Panc1 (cell line): ENCODE data around the gene TJP3.

Experiments
- CTCF ChIP-seq: fragments of 450-650 bp; IDR thresholded peaks from 2 replicates; pipeline ENCODE4 v1.5.1; 2017; ENCODE audit warnings: mild to moderate bottlenecking
- POLR2AphosphoS5 ChIP-seq: IDR thresholded peaks from 2 replicates; pipeline ENCODE4 v1.6.1; 2012; ENCODE audit warnings: mild to moderate bottlenecking, low read depth, low read length, moderate library complexity
- REST ChIP-seq, 2 experiments: IDR thresholded peaks; 2 replicates each; pipeline ENCODE4 v1.6.1; 2011 to 2012; ENCODE audit warnings: low read depth in 2 of 2, control low read depth in 1 of 2, low read length in 1 of 2, mild to moderate bottlenecking in 1 of 2, moderate library complexity in 1 of 2; ENCODE audit not compliant: insufficient read depth in 1 of 2
- SIN3A ChIP-seq: IDR thresholded peaks from 2 replicates; pipeline ENCODE4 v1.6.1; 2012; ENCODE audit warnings: low read depth, mild to moderate bottlenecking, low read length, moderate library complexity, borderline replicate concordance; ENCODE audit not compliant: insufficient read depth
- TCF7L2 ChIP-seq: IDR thresholded peaks from 2 replicates; pipeline ENCODE4 v1.6.1; 2011; ENCODE audit warnings: mild to moderate bottlenecking, low read depth, low read length, inconsistent platforms

GRCh38 chr19:3773814-3774515, 65.8 kb downstream of the TJP3 start:
- TF ChIP-seq SIN3A (no peak), CTCF (no peak), POLR2AphosphoS5 (no peak), TCF7L2 (no peak), REST (IDR thresholded peaks at IDR 0.05; ENCODE audit: insufficient read depth in 1 of 2, low read depth in 2 of 2, low read length in 1 of 2) (no peak)
